NB4 (cell line): ENCODE measurements around the gene DIO3.

Source experiments
- CTCF ChIP-seq: IDR thresholded peaks from one replicate; pipeline ENCODE4 v1.5.1; 2012; ENCODE audit warnings: low read depth, low read length
- POLR2A ChIP-seq: IDR thresholded peaks from 2 replicates; pipeline ENCODE4 v1.6.1; 2011; ENCODE audit warnings: mild to moderate bottlenecking; ENCODE audit not compliant: insufficient read length; ENCODE audit errors: extremely low read depth
- TF ChIP-seq, protein P1 (sequence below): IDR thresholded peaks from 2 replicates; pipeline ENCODE4 v1.6.1; 2011; ENCODE audit warnings: low read depth, low read length

GRCh38 chr14:101540481-101541462 lies 20.5 kb upstream of the DIO3 start:
- no peak for TF ChIP-seq CTCF
- TF ChIP-seq, protein P1, sequence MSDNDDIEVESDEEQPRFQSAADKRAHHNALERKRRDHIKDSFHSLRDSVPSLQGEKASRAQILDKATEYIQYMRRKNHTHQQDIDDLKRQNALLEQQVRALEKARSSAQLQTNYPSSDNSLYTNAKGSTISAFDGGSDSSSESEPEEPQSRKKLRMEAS = no peak
- TF ChIP-seq POLR2A = no peak
